HEK293T (cell line): ENCODE data around the gene TRIM24.
A peak's percentile ranks its signal among the peaks of the same experiment; 100 is the strongest.
"Not testable (repeated sequence)": the region's sequence is repeated elsewhere in the genome, so short reads cannot be mapped to it uniquely, and the experiment has no call there.

Source experiments
- CTCF ChIA-PET: fragments of 350-600 bp; formaldehyde crosslinking; extraction: SDS; loops from one replicate; lab custom pipeline; 2021; ENCODE audit warnings: antibody characterized with exemption, inconsistent platforms; lab: Yijun Ruan, JAX
- POLR2A ChIA-PET: fragments of 350-600 bp; formaldehyde crosslinking; extraction: SDS; loops from one replicate; lab custom pipeline; 2020; ENCODE audit warnings: antibody characterized with exemption, inconsistent platforms; lab: Yijun Ruan, JAX
- DNase-seq: peaks from one replicate; pipeline ENCODE4 v3.0.0; 2012; ENCODE audit warnings: mixed read lengths; ENCODE audit errors: extremely low spot score
- ARNT ChIP-seq: fragments of 450-650 bp; IDR thresholded peaks from 2 replicates; pipeline ENCODE4 v1.6.1; 2017; ENCODE audit warnings: mild to moderate bottlenecking
- BHLHE40 ChIP-seq: fragments of 450-650 bp; IDR thresholded peaks from 2 replicates; pipeline ENCODE4 v1.6.1; 2016; ENCODE audit warnings: mild to moderate bottlenecking, moderate library complexity, borderline replicate concordance
- CTBP1 ChIP-seq: fragments of 450-650 bp; IDR thresholded peaks from 2 replicates; pipeline ENCODE4 v1.6.1; 2016; ENCODE audit warnings: borderline replicate concordance
- ELF4 ChIP-seq: fragments of 450-650 bp; IDR thresholded peaks from 2 replicates; pipeline ENCODE4 v1.6.1; 2017; ENCODE audit warnings: antibody characterized with exemption
- FOXA1 ChIP-seq: fragments of 450-650 bp; IDR thresholded peaks from 2 replicates; pipeline ENCODE4 v1.6.1; 2016; ENCODE audit warnings: mild to moderate bottlenecking
- FOXK2 ChIP-seq: fragments of 450-650 bp; IDR thresholded peaks from 2 replicates; pipeline ENCODE4 v1.6.1; 2016; ENCODE audit warnings: mild to moderate bottlenecking
- FOXM1 ChIP-seq: fragments of 450-650 bp; IDR thresholded peaks from 2 replicates; pipeline ENCODE4 v1.6.1; 2017; ENCODE audit warnings: mild to moderate bottlenecking, borderline replicate concordance
- HDGF ChIP-seq: fragments of 450-650 bp; IDR thresholded peaks from 2 replicates; pipeline ENCODE4 v1.6.1; 2017; ENCODE audit warnings: antibody characterized with exemption, borderline replicate concordance
- L3MBTL2 ChIP-seq: fragments of 450-650 bp; conservative IDR thresholded peaks from 2 replicates; pipeline ENCODE4 v1.6.1; 2016; ENCODE audit warnings: mild to moderate bottlenecking
- LEF1 ChIP-seq: fragments of 450-650 bp; IDR thresholded peaks from 2 replicates; pipeline ENCODE4 v1.6.1; 2017; ENCODE audit warnings: mild to moderate bottlenecking, borderline replicate concordance
- NFRKB ChIP-seq: fragments of 450-650 bp; IDR thresholded peaks from 2 replicates; pipeline ENCODE4 v1.6.1; 2016; ENCODE audit warnings: mild to moderate bottlenecking, moderate library complexity
- SP1 ChIP-seq: fragments of 450-650 bp; IDR thresholded peaks from 2 replicates; pipeline ENCODE4 v1.6.1; 2017
- SUZ12 ChIP-seq: fragments of 450-650 bp; IDR thresholded peaks from 2 replicates; pipeline ENCODE4 v1.6.1; 2016; ENCODE audit warnings: mild to moderate bottlenecking
- TARDBP ChIP-seq: fragments of 450-650 bp; IDR thresholded peaks from 2 replicates; pipeline ENCODE4 v1.6.1; 2016
- ZNF384 ChIP-seq: fragments of 450-650 bp; IDR thresholded peaks from 2 replicates; pipeline ENCODE4 v1.6.1; 2016
- TF ChIP-seq, protein P1 (sequence below): fragments of 450-650 bp; IDR thresholded peaks from 2 replicates; pipeline ENCODE4 v1.6.1; 2016

Gene TRIM24

DNA sequence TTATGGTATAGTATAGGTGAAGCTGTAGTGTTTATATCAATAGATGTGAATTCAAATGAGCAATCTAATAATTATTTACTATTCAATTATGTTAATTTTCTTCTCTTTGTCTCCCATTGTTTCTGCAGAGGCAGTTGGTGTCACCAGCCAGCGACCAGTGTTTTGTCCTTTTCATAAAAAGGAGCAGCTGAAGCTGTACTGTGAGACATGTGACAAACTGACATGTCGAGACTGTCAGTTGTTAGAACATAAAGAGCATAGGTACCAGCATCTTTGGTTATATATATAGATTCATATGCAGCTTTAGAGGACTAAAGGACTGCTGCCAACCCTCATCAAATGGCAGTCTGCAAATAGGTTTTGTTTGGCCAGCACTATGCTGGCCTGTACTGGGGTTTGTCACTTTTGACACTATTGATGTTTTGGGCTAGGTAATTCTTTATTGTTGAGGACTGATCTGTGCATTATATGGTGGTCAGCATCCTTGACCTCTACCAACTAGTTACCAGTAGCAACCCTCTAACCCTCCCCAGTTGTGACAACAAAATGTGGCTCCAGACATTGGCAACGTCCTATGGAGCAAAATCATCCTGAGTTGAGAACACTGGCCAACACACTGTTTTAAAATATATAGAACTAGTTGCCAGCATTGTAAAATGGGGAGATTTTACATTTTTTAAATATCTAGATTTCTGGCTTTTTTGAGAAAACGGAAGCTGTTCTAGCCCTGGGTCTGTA, 59.2 kb downstream of the TRIM24 start:
- TF ChIP-seq NFRKB (no peak), ZNF384 (no peak), FOXM1 (no peak), TARDBP (no peak), L3MBTL2 (no peak), FOXA1 (no peak), HDGF (no peak), FOXK2 (no peak), CTBP1 (no peak), SP1 (no peak)
- TF ChIP-seq, protein P1, sequence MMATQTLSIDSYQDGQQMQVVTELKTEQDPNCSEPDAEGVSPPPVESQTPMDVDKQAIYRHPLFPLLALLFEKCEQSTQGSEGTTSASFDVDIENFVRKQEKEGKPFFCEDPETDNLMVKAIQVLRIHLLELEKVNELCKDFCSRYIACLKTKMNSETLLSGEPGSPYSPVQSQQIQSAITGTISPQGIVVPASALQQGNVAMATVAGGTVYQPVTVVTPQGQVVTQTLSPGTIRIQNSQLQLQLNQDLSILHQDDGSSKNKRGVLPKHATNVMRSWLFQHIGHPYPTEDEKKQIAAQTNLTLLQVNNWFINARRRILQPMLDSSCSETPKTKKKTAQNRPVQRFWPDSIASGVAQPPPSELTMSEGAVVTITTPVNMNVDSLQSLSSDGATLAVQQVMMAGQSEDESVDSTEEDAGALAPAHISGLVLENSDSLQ, result no peak
- DNase-seq, result no peak
- ChIA-PET CTCF (no interaction called here), POLR2A (no interaction called here)

DNA sequence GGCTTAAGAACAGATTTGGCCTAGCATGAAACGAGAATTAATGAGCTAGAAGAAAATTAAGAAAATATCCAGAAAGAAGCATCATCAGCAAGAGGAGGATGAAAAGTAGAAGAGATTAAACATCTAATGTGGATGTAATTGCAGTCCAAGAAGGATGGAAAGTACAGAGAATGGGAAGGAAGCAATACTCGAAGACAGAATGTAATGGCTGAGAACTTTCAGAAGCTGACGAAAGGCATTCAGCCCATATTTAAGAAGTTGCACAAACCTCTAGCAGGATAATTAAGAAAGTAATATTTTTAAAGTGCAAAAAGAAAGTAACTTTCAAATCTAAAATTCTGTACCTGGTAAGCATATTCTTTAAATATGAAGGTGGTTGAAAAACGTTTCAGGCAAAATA, 60.7 kb downstream of the TRIM24 start:
- CTCF ChIA-PET, result no interaction called here
- TF ChIP-seq CTBP1, result no peak
- TF ChIP-seq SUZ12, result no peak
- TF ChIP-seq, protein P1, result no peak
- TF ChIP-seq FOXK2, result no peak
- TF ChIP-seq ELF4, result no peak
- no peak for TF ChIP-seq LEF1
- TF ChIP-seq SP1, result no peak
- no peak for TF ChIP-seq FOXM1
- no peak for TF ChIP-seq BHLHE40
- no peak for TF ChIP-seq L3MBTL2
- POLR2A ChIA-PET, result no interaction called here
- DNase-seq, result no peak

DNA sequence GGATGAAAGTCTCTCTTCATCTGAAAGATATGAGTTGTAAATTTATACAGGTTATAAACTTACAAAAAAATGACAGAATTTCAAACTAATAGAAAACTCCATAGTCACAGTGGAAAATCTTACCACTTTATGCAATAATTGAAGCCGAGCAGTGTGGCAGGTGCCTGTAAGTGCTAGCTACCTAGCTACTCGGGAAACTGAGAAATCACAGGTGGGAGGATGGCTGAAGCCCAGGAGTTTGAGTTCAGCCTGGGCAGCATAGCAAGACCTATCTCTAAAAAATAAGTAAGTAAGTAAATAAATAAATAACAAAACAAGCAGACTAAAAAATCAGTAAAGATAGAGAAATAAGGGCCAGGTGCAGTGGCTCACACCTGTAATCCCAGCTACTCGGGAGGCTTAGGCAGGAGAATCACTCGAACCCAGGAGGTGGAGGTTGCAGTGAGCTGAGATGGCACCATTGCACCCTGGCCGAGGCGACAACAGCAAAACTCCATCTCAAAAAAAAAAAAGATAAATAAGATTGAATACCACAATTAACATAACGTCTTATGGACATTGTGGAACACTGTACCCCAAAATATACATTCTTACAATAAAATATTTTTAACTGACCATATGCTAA, 61.9 kb downstream of the TRIM24 start:
- no peak for DNase-seq
- TF ChIP-seq BHLHE40 (no peak), ZNF384 (no peak), CTBP1 (no peak), FOXK2 (no peak), HDGF (no peak), ELF4 (no peak), L3MBTL2 (no peak), TARDBP (no peak)
- CTCF ChIA-PET, result no interaction called here
- POLR2A ChIA-PET, result no interaction called here

DNA sequence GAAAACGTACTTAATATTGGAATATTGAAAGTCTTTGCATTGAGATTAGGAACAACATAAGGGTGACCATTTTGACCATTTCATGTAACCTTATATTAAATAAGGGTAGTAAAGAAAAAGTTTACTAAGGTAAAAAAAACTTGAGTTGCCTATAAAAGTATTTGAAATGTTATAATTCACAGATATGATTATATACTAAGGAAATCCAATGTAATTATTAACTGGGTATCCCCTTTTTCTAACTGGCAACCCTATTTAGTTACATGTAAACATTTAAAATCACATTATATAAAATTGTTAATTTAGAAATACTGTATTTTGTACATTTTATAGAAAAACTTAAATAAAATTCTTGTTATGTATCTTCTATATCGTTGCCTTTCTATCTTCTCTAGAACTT, 64.2 kb downstream of the TRIM24 start:
- no peak for DNase-seq
- TF ChIP-seq SUZ12 (no peak), ZNF384 (no peak), FOXK2 (no peak), ELF4 (no peak), TARDBP (no peak), FOXA1 (no peak)
- TF ChIP-seq, protein P1, result no peak
- POLR2A ChIA-PET, result no interaction called here
- CTCF ChIA-PET, result no interaction called here

DNA sequence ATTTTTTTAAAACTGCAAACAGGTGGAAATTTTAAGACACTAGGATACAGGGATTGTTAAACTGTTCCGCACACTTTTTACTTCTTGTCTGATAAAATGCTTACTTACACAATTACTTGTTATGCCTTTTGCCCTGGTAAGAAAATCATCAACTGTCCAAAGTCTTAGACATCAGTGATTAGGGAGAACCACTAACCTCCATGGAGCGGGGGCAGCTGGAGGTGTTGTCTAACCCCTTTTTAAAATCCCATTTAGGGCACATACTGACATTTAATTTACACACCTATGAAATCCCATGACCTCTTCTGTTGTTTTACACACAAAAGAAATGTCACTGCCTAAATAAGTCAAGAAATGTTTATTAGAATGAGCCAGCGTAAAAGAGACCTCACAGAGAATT, 65.7 kb downstream of the TRIM24 start:
- no peak for DNase-seq
- CTCF ChIA-PET, result no interaction called here
- POLR2A ChIA-PET, result no interaction called here
- TF ChIP-seq ELF4 (no peak), ARNT (no peak), FOXA1 (no peak)

DNA sequence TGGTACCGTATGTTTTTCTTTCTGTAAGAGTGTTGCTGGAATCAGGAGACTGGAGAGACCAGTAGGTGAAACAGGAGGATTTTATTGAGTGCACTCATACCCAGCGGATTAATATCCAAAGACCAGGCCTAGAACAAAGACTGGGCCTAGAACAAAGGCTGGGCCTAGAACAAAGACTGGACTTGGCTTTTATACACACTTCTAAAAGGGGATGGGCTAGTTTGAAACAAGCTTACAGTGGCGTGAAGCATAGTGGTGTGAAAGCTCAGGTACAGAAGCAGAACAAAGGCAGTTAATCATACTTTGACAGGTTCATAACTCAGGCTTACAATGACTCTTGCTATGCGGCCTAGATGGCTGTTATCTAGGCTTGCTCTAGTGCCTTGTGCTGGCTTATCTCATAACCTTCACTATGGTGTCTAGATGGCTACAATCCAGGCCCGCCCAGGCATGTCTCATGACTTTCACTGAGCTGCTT, 67.7 kb downstream of the TRIM24 start:
- no peak for TF ChIP-seq SUZ12
- TF ChIP-seq, protein P1, result peak; percentile 31; the same call in 1 of the 2 replicates
- DNase-seq, result no peak
- ChIA-PET POLR2A (no interaction called here), CTCF (no interaction called here)

DNA sequence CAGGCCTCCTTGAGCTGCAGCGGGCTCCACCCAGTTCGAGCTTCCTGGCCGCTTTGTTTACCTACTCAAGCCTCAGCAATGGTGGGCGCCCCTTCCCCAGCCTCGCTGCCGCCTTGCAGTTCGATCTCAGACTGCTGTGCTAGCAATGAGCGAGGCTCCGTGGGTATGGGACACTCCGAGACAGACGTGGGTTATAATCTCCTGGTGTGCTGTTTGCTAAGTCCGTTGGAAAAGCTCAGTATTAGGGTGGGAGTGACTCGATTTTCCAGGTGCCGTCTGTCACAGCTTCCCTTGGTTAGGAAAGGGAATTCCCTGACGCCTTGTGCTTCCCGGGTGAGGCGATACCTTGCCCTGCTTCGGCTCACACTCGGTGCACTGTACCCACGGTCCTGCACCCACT, 76.8 kb downstream of the TRIM24 start:
- CTCF ChIA-PET, POLR2A ChIA-PET: not testable (repeated sequence)

More for the DNA sequence above, 76.8 kb downstream of the TRIM24 start:
- DNase-seq, result not testable (repeated sequence)
